Mesothelial cell of epicardium (in vitro differentiated cells): ENCODE measurements around the gene DHRSX. TPM values are rescaled to one million over a fixed set of nuclear protein-coding genes. Genes with fewer than 3 reads are reported as not detected.
"Not testable (repeated sequence)": the region's sequence is repeated elsewhere in the genome, so short reads cannot be mapped to it uniquely, and the experiment has no call there.

Source experiments
- DNase-seq, 2 experiments: peaks; one replicate each; pipeline ENCODE4 v3.0.0; 2021; ENCODE audit warnings: low spot score in 2 of 2; ENCODE audit not compliant: unreplicated experiment in 2 of 2
- H3K27ac Mint-ChIP-seq: 2 replicates; pipeline ENCODE4 v1.8.0; 2021; ENCODE audit warnings: mixed read lengths
- H3K27me3 Mint-ChIP-seq: 2 replicates; pipeline ENCODE4 v1.8.0; 2021; ENCODE audit warnings: low read depth, mixed read lengths
- H3K36me3 Mint-ChIP-seq: 2 replicates; pipeline ENCODE4 v1.8.0; 2021; ENCODE audit warnings: mixed read lengths
- H3K4me1 Mint-ChIP-seq: 2 replicates; pipeline ENCODE4 v1.8.0; 2021; ENCODE audit warnings: mixed read lengths
- H3K4me3 Mint-ChIP-seq: 2 replicates; pipeline ENCODE4 v1.8.0; 2021; ENCODE audit warnings: mild to moderate bottlenecking, moderate library complexity, mixed read lengths
- H3K9me3 Mint-ChIP-seq: 2 replicates; pipeline ENCODE4 v1.8.0; 2021; ENCODE audit warnings: mixed read lengths
- total RNA-seq: library from RNA; stranded (reverse); gene quantifications from 3 replicates; pipeline ENCODE4 v1.2.1, GENCODE V29; 2021
- TF ChIP-seq, protein P1 (sequence below): fragments of 200-600 bp; sonication (generic); IDR thresholded peaks from one replicate; pipeline ENCODE4 v1.5.0; 2021; ENCODE audit warnings: antibody characterized with exemption; ENCODE audit not compliant: unreplicated experiment

Gene DHRSX
- total RNA-seq, 1 donor from 2014 or later: 43.5 TPM

DNA sequence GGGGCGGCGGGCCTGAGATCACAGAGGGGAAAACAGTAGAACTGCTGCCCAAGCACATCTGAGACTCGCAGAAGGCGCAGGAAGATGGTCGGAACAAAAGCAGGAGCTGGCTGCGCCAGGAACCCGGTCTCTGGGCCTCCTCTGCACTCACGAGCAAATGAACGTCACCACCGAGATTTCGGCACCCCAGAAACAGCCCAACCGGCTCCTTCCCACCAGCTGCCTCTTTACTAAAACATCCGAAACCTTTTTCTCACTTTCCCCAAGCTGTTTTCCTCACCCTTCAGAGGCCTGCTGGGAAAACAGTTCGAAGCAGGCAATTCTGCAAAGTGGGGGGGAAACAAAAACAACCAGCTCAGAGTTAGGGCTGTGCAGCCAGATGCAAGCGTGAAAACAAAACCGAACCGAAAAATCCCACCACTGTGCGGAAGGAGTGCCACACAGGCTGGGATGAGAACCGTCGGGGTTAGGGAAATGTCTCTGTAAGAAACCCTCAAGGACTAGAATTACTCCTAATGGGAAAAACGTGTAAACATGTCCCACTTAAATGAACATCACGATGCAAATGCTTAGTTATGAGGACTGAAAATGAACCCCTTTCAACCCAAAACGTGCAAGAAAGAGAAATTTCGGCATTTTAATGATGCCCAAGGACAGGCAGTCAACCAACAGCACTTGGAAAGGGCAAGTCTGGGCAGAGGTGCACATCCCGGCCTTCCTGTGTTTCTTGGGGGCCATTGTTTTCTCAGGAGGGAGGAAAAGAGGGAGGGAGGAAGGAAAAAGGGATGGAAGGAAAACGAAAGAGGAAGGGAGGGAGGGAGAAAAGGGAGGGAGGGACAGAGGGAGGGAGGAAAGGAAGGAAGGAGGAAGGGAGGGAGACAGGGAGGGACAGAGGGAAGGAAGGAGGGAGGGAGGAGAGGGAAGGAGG, 15.8 kb downstream of the DHRSX start:
- Mint-ChIP-seq H3K4me3 (no peak overlapping the region), H3K27me3 (no peaks in the 10 kb centered on the region), H3K36me3 (peaks cover 37% of the 10 kb centered on the region), H3K27ac (peak overlapping the region; percentile 73), H3K4me1 (peaks cover 4% of the 10 kb centered on the region), H3K9me3 (peaks cover 3% of the 10 kb centered on the region)
- DNase-seq: no peak
- TF ChIP-seq, protein P1, sequence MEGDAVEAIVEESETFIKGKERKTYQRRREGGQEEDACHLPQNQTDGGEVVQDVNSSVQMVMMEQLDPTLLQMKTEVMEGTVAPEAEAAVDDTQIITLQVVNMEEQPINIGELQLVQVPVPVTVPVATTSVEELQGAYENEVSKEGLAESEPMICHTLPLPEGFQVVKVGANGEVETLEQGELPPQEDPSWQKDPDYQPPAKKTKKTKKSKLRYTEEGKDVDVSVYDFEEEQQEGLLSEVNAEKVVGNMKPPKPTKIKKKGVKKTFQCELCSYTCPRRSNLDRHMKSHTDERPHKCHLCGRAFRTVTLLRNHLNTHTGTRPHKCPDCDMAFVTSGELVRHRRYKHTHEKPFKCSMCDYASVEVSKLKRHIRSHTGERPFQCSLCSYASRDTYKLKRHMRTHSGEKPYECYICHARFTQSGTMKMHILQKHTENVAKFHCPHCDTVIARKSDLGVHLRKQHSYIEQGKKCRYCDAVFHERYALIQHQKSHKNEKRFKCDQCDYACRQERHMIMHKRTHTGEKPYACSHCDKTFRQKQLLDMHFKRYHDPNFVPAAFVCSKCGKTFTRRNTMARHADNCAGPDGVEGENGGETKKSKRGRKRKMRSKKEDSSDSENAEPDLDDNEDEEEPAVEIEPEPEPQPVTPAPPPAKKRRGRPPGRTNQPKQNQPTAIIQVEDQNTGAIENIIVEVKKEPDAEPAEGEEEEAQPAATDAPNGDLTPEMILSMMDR: no peak

DNA sequence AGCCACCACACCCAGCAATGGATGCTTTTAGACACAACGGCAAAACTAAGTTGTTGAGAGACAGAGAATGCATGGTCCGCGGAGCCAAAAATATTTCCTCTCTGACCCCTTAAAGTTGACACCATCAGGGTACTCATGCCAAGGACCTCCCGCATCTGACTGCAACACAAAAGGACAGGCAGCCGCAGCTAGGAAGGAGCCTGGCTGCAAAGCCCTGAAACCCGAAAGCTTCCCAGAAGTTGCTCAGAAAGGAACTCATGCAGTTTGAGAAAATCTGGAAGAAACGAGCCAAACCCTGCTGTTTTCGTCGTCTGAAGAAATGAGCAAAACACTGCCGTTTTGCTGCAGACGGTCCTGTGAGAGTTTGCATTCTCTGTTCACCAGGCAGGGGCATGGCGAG, 16.5 kb downstream of the DHRSX start:
- Mint-ChIP-seq H3K27me3 (no peaks in the 10 kb centered on the region), H3K27ac (peak overlapping the region; percentile 48), H3K4me1 (peaks cover 4% of the 10 kb centered on the region), H3K9me3 (peaks cover 8% of the 10 kb centered on the region), H3K36me3 (peaks cover 38% of the 10 kb centered on the region), H3K4me3 (no peak overlapping the region)
- TF ChIP-seq, protein P1: no peak
- DNase-seq: no peak

DNA sequence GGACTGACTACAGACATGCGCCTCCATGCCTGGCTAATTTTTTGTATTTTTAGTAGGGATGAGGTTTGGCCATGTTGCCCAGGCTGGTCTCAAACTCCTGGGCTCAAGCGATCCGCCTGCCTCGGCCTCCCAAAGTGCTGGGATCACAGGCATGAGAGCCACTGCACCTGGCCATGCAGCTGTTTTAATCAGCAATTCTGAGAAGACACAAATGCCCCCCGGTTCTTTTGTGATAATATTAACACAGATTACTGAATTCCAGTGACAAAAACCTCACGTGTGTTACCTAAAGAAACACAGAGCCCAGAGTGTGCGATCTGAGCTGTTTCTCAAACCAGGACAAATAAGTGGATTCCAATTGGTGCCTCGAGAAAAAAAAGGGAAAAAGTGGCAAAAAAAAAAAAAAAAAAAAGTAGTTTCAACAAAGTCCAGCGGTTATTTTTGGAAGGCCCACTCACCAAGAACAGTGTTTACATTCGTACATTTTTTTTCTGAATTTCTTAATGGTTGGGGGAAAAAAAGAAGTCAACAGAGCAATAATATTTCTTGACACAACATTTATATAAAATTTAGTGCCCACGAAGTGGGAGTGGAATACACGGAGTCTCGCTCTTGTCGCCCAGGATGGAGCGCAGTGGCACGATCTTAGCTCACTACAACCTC, 17.2 kb downstream of the DHRSX start:
- no peaks in the 10 kb centered on the region for H3K27me3 Mint-ChIP-seq
- H3K27ac Mint-ChIP-seq: peak overlapping the region; percentile 39
- TF ChIP-seq, protein P1: no peak
- peaks cover 36% of the 10 kb centered on the region for H3K36me3 Mint-ChIP-seq
- no peak overlapping the region for H3K4me3 Mint-ChIP-seq
- H3K4me1 Mint-ChIP-seq: peaks cover 4% of the 10 kb centered on the region
- H3K9me3 Mint-ChIP-seq: peaks cover 8% of the 10 kb centered on the region
- DNase-seq: no peak

DNA sequence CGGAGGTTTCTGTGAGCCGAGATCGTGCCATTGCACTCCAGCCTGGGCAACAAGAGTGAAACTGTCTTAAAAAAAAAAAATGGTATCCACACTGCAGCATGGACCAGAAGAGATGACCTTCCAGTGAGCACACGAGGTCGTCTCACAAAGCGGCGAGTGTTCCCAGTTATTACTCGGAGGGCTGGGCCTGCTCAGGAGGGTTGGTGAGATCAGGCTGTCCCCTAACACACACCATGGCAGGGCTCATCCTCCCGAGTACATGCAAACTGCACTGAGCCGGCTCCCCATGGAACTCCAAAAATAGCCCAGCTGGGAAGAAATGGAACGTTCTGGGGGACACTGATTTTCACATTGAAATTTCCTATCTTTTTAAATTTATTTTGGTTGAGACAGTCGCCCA, 19.2 kb downstream of the DHRSX start:
- not testable (repeated sequence) for DNase-seq, H3K9me3 Mint-ChIP-seq, H3K4me1 Mint-ChIP-seq, H3K27ac Mint-ChIP-seq, H3K4me3 Mint-ChIP-seq, H3K27me3 Mint-ChIP-seq
- peaks cover 22% of the 10 kb centered on the region for H3K36me3 Mint-ChIP-seq

DNA sequence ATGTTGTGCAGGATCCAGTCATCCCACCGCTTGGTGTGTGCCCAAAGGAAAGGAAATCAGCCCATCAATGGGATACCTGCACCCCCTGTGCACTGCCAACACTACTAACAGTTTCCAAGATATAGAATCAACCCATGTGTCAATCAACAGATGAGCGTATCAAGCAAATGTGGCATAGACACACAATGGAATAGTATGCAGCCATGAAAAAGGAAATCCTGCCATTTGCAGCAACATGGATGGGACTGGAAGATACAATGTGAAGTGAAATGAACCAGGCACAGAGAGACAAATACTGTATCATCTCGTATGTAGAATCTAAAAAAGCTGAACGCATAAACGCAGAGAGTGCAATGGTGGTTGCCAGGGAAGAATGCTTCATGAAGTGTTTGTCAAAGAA, 20.8 kb downstream of the DHRSX start:
- not testable (repeated sequence) for H3K27me3 Mint-ChIP-seq, H3K4me3 Mint-ChIP-seq, H3K9me3 Mint-ChIP-seq, DNase-seq, H3K4me1 Mint-ChIP-seq, H3K27ac Mint-ChIP-seq
- H3K36me3 Mint-ChIP-seq: peaks cover 20% of the 10 kb centered on the region

DNA sequence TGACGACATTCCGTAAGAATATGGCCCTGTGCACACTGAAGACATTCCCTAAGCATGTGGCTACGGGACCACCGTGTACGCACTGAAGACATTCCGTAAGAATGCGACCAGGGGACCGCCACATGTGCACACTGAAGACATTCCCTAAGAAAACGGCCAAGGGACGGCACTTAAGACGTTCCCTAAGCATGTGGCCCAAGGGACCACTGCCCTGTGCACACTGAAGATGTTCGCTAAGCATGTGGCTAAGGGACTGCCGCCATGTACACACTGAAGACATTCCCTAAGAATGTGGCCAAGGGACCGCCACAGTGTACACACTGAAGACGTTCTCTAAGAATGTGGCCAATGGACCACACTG, 21.4 kb downstream of the DHRSX start:
- H3K9me3 Mint-ChIP-seq: peaks cover 8% of the 10 kb centered on the region
- H3K27me3 Mint-ChIP-seq: no peaks in the 10 kb centered on the region
- no peak for DNase-seq
- H3K27ac Mint-ChIP-seq: no peak overlapping the region
- H3K4me1 Mint-ChIP-seq: no peaks in the 10 kb centered on the region
- H3K4me3 Mint-ChIP-seq: no peak overlapping the region
- TF ChIP-seq, protein P1: no peak
- peaks cover 20% of the 10 kb centered on the region for H3K36me3 Mint-ChIP-seq
